COLO829 (cell line): ENCODE measurements around the gene TRPM5.

ENCODE experiments used
- DNase-seq: peaks from one replicate; pipeline ENCODE4 v3.0.0; 2012; ENCODE audit warnings: low spot score

Gene TRPM5

GRCh38 chr11:2402890-2403645 is 41.2 kb downstream of the TRPM5 start:
- DNase-seq: no peak

DNA sequence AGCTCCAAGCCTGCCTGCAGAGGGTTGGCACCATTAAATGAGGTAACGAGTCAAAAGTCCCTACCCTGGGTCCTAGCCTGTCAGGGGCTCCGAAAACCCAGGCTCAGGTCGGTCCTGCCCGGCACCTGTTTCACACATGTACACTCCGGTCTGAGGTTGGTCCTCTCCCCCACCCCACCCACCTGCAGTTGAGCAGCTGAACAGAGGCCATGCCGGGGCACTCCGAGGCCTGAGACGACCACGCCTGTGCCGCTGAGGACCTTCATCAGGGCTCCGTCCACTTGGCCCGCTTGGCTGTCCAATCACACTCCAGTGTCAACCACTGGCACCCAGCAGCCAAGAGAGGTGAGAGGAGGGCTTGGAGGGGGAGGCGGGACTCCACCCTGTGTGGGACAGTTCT is 42.2 kb downstream of the TRPM5 start:
- DNase-seq: no peak

GRCh38 chr11:2401436-2401984 is 42.8 kb downstream of the TRPM5 start:
- no peak for DNase-seq

- no peak for DNase-seq
Measured at GRCh38 chr11:2400762-2401435, 43.4 kb downstream of the TRPM5 start.

DNA sequence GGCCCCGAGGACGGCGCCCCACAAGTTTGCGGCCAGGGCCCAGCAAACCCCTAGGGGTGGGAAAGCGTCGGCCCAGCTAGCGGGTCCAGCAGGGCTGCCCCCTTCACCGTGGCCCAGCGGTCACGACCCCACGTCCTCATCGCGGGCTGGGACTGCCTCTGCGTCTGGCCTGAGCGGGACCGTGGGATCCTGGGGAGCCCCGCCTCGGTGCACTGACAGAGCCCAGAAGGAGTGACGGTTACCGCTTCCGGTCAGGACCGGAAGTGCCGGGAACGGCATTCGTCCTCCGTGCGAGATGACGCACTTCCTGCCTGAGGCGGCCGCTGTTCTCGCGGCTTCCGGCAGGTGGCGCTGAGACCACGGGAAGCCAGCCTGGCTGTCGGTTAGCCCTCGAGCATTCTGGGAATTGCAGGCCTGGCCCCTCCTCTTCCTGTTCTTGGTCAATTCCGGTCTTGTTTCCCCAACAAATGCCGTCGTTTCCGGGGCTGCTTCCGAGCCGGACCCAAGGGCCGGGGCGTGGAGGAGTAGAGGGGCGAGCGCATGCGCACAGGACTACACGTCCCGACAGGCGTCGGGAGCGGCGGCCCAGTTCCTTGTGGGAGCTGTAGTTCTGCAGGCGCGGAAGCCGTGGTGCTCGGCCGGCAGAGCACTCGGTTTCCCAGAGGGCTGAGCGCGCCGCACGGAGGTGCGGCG is 44.1 kb downstream of the TRPM5 start, which contains the start of gene TSSC4:
Gene TSSC4 (plus strand): TSS at position 682 of the 693 bp plus-strand sequence. CDS start 1,884 bp downstream, outside the sequence.
- peak; percentile 98 for DNase-seq

- DNase-seq: no peak
Measured at GRCh38 chr11:2399488-2400068, 44.7 kb downstream of the TRPM5 start.

DNA sequence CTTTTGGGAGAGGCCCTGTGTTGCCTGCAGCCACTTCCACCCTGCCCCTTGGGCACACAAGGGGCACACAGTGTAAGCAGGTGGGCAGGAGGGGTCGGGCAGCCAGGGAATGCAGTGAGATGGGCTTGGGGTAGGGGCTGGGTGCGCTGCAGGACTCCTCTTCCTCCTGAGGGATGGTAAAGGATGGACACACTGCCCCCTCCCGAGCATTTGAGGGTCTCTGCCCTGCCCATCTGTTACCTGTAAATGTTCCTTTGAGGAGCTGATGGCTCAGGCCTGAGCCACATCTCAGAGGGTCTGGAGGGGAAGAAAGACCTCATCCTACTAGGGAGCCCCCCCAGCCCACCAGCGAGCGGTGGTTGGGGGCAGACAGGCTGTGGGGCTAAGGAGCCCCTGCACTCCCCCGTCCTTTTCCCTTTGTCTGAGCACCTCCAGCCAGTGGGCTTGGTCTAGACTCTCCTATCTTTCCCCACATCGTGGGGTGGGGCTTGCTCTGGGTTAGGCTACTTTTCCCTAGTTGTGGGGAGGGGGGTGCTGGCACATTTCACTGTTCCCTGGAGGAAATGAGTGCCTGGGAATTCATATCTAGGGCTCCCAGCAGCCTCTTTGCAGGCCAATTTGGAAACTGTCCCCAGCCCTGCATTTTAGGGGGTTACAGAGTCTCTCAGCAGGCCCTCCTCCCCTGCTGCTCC is 45.5 kb downstream of the TRPM5 start:
- no peak for DNase-seq

GRCh38 chr11:2397005-2397404 is 47.3 kb downstream of the TRPM5 start:
- no peak for DNase-seq

GRCh38 chr11:2396471-2396870 is 47.8 kb downstream of the TRPM5 start:
- DNase-seq: no peak

DNA sequence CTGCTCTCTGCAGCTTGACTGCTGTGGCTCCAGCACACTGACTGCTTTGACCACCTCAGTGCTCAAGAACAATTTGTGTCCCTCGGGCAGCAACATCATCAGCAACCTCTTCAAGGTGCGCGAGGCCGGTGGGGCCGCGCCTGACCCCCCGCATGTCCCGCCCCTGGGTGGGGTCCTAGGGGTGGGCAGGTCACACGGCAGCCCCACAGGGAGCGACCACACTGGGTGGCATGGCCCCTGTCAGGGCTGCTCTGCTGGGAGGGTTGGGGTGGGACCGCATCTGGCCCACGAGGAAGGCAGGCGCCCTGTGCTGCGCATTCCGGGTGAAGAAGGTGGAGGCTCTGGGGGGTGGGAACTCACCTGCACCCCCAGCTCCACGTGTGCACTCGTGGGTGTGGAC is 48.5 kb downstream of the TRPM5 start:
- DNase-seq: no peak

DNA sequence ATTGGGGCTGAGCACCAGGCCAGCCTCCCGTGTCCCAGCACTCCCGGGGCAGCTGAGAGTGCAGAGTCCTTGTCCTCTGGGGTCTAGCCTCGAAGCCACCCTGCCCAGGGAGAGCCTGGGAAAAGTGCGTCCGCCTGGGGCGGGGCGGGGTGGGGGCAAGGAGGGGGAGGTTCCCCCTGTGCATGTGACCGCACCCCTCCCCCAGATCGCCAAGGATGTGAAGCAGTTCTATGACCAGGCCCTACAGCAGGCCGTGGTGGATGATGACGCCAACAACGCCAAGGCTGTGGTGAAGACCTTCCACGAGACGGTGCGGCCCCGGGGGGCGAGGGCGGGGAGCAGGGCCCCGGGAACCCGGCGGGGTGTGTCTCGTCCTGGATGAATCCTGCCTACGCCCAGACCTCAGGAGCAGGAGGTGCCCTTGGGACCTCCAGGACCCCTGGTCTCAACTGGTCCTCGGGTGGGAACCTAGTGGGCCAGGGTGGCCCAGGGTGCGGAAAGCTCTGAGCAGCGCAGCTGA is 49.0 kb downstream of the TRPM5 start:
- DNase-seq: no peak

DNA sequence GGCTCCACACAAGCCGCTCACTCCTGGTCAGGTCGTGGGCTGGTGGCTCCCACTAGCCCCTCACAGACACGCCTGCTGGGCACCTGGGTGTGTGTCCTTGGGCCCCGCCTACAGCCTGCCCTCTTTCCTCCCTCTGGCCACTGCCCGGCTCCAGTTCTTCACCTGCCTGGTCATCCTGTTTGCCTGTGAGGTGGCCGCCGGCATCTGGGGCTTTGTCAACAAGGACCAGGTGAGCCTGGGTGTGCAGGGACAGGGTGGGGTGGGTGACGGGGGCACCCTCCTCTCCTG is 49.6 kb downstream of the TRPM5 start:
- DNase-seq: no peak
